Thyroid gland (tissue), 4 donors: ENCODE data around the gene BCL2L1. TPM values are rescaled to one million over a fixed set of nuclear protein-coding genes. Genes with fewer than 3 reads are reported as not detected.

ENCODE experiments used
- DNase-seq, 2 donors: peaks; one replicate each; pipeline ENCODE4 v3.0.0-alpha.2; 2019
- H3K27ac ChIP-seq, 3 donors: fragments of 200-600 bp; sonication (generic); 1 replicate in 2 of 3; 2 replicates in 1 of 3; pipeline ENCODE4 v1.5.1; 2016 to 2019; ENCODE audit warnings: mild to moderate bottlenecking in 1 of 3, moderate library complexity in 1 of 3
- H3K27me3 ChIP-seq: fragments of 200-600 bp; sonication (generic); one replicate; pipeline ENCODE4 v1.5.1; 2019
- H3K36me3 ChIP-seq, 2 donors: fragments of 200-600 bp; sonication (generic); one replicate each; pipeline ENCODE4 v1.5.1; 2016 to 2019
- H3K4me1 ChIP-seq, 2 donors: fragments of 200-600 bp; sonication (generic); one replicate each; pipeline ENCODE4 v1.5.1; 2017 to 2019
- H3K4me3 ChIP-seq, 3 donors: fragments of 200-600 bp; sonication (generic); replicated peaks in 1 of 3; 1 replicate in 2 of 3; 2 replicates in 1 of 3; pipeline ENCODE4 v1.5.1; 2016; ENCODE audit warnings: mild to moderate bottlenecking in 1 of 3
- H3K9me3 ChIP-seq: fragments of 200-600 bp; sonication (generic); one replicate; pipeline ENCODE4 v1.5.1; 2017
- POLR2A ChIP-seq, 2 donors: fragments of 450-650 bp; IDR thresholded peaks; one replicate each; pipeline ENCODE4 v1.6.1; 2017; ENCODE audit warnings: antibody characterized with exemption in 2 of 2, mild to moderate bottlenecking in 2 of 2, moderate library complexity in 1 of 2
- WGBS, 2 donors: methylation state at CpG; one replicate each; pipeline ENCODE4 v1.1.5; 2017; 5-methylcytosine and 5-hydroxymethylcytosine counted together
- intact Hi-C: fragments of 100-400 bp; cut with DNase I; formaldehyde crosslinking; loops from one replicate; pipeline ENCODE4 v1.15.1; 2023
- total RNA-seq, 4 donors: library from RNA; depleted of rRNA; stranded (reverse); fragments of >200 nt; gene quantifications; one replicate each; pipeline ENCODE4 v1.2.3, GENCODE V29; 2016
- TF ChIP-seq, protein P1 (sequence below), 6 experiments: fragments of 200-600 bp in 3 of 6; fragments of 450-650 bp in 3 of 6; sonication (generic) in 3 of 6; IDR thresholded peaks; one replicate each; pipeline ENCODE4 v1.5.1; 2016 to 2019; ENCODE audit warnings: antibody characterized with exemption in 6 of 6, mild to moderate bottlenecking in 2 of 6, inconsistent platforms in 1 of 6, moderate library complexity in 1 of 6

Gene BCL2L1
- total RNA-seq, 4 donors from 2014 or later = 110 to 154 (median 125) TPM

DNA sequence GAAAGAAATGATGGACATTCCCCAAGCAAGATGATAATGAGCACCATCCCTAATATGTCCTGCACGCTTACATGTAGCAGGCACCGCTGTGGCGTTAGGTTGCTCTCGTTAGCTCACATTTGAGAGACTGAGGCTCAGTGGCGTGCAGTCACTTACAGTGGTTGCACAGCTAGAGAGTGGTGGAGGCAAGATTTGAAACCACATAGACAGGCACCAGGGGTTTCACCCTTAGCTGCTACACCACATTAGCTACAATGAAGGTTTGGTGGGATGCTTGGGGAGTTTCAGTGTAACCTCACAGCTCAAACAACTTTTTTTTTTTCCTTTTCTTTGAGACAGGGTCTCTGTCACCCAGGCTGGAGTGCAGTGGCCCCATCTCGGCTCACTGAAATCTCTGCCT is 81.3 kb downstream of the BCL2L1 start:
- H3K36me3 ChIP-seq = no peaks in the 10 kb centered on the region
- DNase-seq = no peak
- H3K27me3 ChIP-seq = no peaks in the 10 kb centered on the region
- no peak overlapping the region for H3K4me3 ChIP-seq
- TF ChIP-seq, protein P1, sequence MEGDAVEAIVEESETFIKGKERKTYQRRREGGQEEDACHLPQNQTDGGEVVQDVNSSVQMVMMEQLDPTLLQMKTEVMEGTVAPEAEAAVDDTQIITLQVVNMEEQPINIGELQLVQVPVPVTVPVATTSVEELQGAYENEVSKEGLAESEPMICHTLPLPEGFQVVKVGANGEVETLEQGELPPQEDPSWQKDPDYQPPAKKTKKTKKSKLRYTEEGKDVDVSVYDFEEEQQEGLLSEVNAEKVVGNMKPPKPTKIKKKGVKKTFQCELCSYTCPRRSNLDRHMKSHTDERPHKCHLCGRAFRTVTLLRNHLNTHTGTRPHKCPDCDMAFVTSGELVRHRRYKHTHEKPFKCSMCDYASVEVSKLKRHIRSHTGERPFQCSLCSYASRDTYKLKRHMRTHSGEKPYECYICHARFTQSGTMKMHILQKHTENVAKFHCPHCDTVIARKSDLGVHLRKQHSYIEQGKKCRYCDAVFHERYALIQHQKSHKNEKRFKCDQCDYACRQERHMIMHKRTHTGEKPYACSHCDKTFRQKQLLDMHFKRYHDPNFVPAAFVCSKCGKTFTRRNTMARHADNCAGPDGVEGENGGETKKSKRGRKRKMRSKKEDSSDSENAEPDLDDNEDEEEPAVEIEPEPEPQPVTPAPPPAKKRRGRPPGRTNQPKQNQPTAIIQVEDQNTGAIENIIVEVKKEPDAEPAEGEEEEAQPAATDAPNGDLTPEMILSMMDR (IDR thresholded peaks at IDR 0.05) = no peak
- no peaks in the 10 kb centered on the region for H3K9me3 ChIP-seq
- WGBS, 2 donors = 88 to 95% methylated on average over 6 of the region's 6 CpGs
- H3K4me1 ChIP-seq = no peaks in the 10 kb centered on the region
- no peak overlapping the region for H3K27ac ChIP-seq
- intact Hi-C loops = no loop called here

DNA sequence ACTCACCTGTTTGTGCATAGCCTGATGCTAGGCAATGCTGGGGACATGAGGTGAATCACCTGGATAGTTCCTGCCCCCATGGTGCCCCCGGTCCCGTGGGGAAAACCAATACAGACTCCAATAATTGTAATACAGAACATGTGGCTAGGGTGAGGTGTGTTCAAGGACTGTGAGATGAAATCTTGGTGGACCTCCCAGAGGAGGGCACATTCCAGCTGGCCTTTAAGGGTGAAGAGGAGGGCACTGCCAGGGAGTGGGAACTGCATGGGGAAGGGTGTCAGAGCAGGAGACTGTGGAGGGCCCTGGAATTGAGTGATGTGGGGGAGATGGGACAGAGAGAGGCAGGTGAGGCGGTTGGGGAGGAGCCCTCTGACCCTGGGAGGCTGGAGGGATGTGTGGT is 82.4 kb downstream of the BCL2L1 start:
- Histone ChIP-seq H3K27ac (no peak overlapping the region), H3K27me3 (no peaks in the 10 kb centered on the region), H3K9me3 (no peaks in the 10 kb centered on the region), H3K36me3 (no peaks in the 10 kb centered on the region), H3K4me3 (no peak overlapping the region), H3K4me1 (no peaks in the 10 kb centered on the region)
- intact Hi-C loops = no loop called here
- 74 to 75% methylated on average over 3 of the region's 3 CpGs for WGBS, 2 donors
- no peak for TF ChIP-seq POLR2A (IDR thresholded peaks at IDR 0.05)
- TF ChIP-seq, protein P1 (IDR thresholded peaks at IDR 0.05) = no peak
- no peak for DNase-seq

DNA sequence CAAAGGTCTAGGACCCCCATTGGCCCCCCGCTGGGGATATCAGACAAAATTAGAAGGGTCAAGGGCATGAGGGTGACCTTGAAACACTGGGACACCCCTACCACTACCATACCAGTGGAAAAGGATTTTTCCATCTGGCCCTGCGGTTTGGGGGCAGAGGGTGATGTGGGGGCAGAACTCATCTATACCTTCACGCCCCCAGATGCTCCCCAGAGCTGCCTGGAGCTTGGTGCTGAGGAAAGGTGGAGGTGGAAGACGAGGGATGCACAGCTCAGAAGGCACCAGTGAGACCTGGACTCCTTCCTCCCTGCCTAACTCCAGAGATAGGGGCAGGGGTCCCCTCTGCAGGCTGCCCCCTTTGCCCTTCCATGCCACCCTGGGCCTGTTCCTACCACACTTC is 83.9 kb downstream of the BCL2L1 start:
- H3K27me3 ChIP-seq = no peaks in the 10 kb centered on the region
- TF ChIP-seq, protein P1 (IDR thresholded peaks at IDR 0.05) = no peak
- no peak for TF ChIP-seq POLR2A (IDR thresholded peaks at IDR 0.05)
- H3K4me1 ChIP-seq = no peaks in the 10 kb centered on the region
- DNase-seq = no peak
- H3K4me3 ChIP-seq = no peak overlapping the region
- intact Hi-C loops = loop anchor here (10.0 kb wide), 1 partner anchor 196 kb away; no protein-coding TSS in a partner anchor
- no peaks in the 10 kb centered on the region for H3K9me3 ChIP-seq
- WGBS, 2 donors = 82 to 91% methylated on average over 4 of the region's 4 CpGs
- no peak overlapping the region for H3K27ac ChIP-seq
- H3K36me3 ChIP-seq = no peaks in the 10 kb centered on the region

DNA sequence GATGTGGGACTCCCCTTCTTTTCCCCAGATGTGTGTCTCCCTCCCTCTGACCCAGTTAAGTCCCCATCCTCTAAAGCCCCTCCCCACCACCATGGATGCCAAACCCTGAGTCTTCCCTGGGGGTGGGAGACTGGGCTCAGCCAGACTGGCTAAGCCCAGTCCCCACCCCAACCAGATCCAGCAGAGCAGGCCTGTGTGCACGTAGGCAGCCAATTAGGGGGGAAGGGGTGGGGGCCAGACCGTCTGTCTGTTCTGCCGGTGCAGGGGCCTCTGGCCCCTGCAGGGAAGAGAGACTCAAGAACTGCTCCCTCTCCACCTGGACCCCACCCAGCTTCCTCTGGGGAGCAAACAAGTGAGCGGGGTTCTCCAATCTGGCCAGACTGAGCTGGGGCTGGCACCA is 84.4 kb downstream of the BCL2L1 start:
- intact Hi-C loops = loop anchor here (10.0 kb wide), 1 partner anchor 196 kb away; no protein-coding TSS in a partner anchor
- H3K27me3 ChIP-seq = no peaks in the 10 kb centered on the region
- H3K4me1 ChIP-seq = no peaks in the 10 kb centered on the region
- no peak for DNase-seq
- no peaks in the 10 kb centered on the region for H3K9me3 ChIP-seq
- H3K36me3 ChIP-seq = no peaks in the 10 kb centered on the region
- no peak for TF ChIP-seq POLR2A (IDR thresholded peaks at IDR 0.05)
- TF ChIP-seq, protein P1 (IDR thresholded peaks at IDR 0.05) = no peak
- WGBS, 2 donors = 67% methylated on average over 2 of the region's 4 CpGs; no CpG with 5 or more reads in 1 of the 2 donors
- no peak overlapping the region for H3K4me3 ChIP-seq
- H3K27ac ChIP-seq = no peak overlapping the region

DNA sequence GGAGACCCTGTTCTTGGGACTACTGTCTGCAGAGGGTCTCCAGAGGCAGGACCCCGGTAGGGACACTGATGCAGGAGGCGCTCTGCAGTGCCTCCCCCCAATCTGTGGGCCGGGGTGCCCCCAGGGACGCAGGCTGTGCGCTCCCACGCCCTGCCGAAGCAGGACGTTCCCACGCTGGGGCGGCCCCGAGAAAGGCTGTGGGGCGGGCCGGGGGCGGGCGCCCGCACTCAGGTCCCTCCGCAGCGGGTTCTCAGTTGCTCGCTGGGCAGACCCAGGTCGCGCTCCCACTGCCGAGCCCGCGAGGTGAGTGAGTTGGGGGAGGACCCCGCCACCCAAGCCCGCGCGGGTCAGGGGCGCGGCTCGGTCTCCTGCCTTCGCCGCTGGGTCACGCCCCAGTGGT is 85.0 kb downstream of the BCL2L1 start, which contains the start of gene COX4I2:
Gene COX4I2, plus strand, starts transcription at position 253 of the 400 bp plus-strand sequence. CDS start 1,106 bp downstream, outside the sequence.
- WGBS, 2 donors = 14 to 46% methylated on average over 10 to 12 of the region's 34 CpGs
- DNase-seq = no peak
- H3K27me3 ChIP-seq = no peaks in the 10 kb centered on the region
- no peaks in the 10 kb centered on the region for H3K9me3 ChIP-seq
- no peaks in the 10 kb centered on the region for H3K4me1 ChIP-seq
- no peak within 1 kb of the TSS for H3K27ac ChIP-seq
- no peak for TF ChIP-seq POLR2A (IDR thresholded peaks at IDR 0.05)
- TF ChIP-seq, protein P1 (IDR thresholded peaks at IDR 0.05) = no peak
- H3K4me3 ChIP-seq = no peak within 1 kb of the TSS
- intact Hi-C loops = loop anchor here (10.0 kb wide), 1 partner anchor 197 kb away; no protein-coding TSS in a partner anchor
- no peaks in the 10 kb centered on the region for H3K36me3 ChIP-seq
